OCI-LY7 (cell line): Measurements from ENCODE around the gene AP4B1. TPM values are rescaled to one million over a fixed set of nuclear protein-coding genes. Genes with fewer than 3 reads are reported as not detected.

Experiments
- BruUV-seq: library from RNA; stranded (reverse); fragments of 400-500 nt; replicated peaks from 2 replicates; lab custom pipeline; 2021; lab: Mats Ljungman, UMichigan
- CTCF ChIA-PET: fragments of 300-600 bp; sonication (Branson Sonifier 250); formaldehyde crosslinking; loops from one replicate; lab custom pipeline; 2022; ENCODE audit warnings: antibody characterized with exemption; ENCODE audit not compliant: unreplicated experiment; lab: Charles Lee
- POLR2A ChIA-PET: fragments of 300-600 bp; sonication (Branson Sonifier 250); formaldehyde crosslinking; loops from one replicate; lab custom pipeline; 2022; ENCODE audit warnings: antibody characterized with exemption; lab: Charles Lee
- DNase-seq: peaks from one replicate; pipeline ENCODE4 v3.0.0-alpha.2; 2015; ENCODE audit warnings: low spot score
- H2AFZ ChIP-seq: fragments of 200-600 bp; sonication (generic), shearing (Covaris generic); 2 replicates; pipeline ENCODE4 v1.6.1; 2014; ENCODE audit warnings: mild to moderate bottlenecking, antibody characterized with exemption, low read length, moderate library complexity
- H3K27ac ChIP-seq: fragments of 200-600 bp; sonication (generic); 2 replicates; pipeline ENCODE4 v1.5.1; 2014; ENCODE audit warnings: mixed run types, low read depth, mild to moderate bottlenecking, moderate library complexity, low read length, inconsistent platforms; ENCODE audit not compliant: poor library complexity, severe bottlenecking
- H3K36me3 ChIP-seq: fragments of 200-600 bp; sonication (generic); 2 replicates; pipeline ENCODE4 v1.6.1; 2014; ENCODE audit warnings: mild to moderate bottlenecking, antibody characterized with exemption, low read length, moderate library complexity, mixed read lengths; ENCODE audit not compliant: insufficient read depth
- H3K4me1 ChIP-seq: fragments of 200-600 bp; sonication (generic); 2 replicates; pipeline ENCODE4 v1.5.1; 2014; ENCODE audit warnings: mild to moderate bottlenecking, low read length; ENCODE audit not compliant: insufficient read depth, poor library complexity, severe bottlenecking
- H3K4me2 ChIP-seq: fragments of 200-600 bp; sonication (generic); 2 replicates; pipeline ENCODE4 v1.6.1; 2014; ENCODE audit warnings: mild to moderate bottlenecking, low read length
- H3K4me3 ChIP-seq: fragments of 200-600 bp; sonication (generic); 2 replicates; pipeline ENCODE4 v1.5.1; 2014; ENCODE audit warnings: mild to moderate bottlenecking, low read depth, low read length; ENCODE audit not compliant: poor library complexity, severe bottlenecking
- H3K79me2 ChIP-seq: fragments of 200-600 bp; sonication (generic); 2 replicates; pipeline ENCODE4 v1.6.1; 2016; ENCODE audit warnings: low read depth, mild to moderate bottlenecking, low read length, moderate library complexity, mixed read lengths; ENCODE audit not compliant: insufficient read depth
- H3K9me2 ChIP-seq: fragments of 200-600 bp; sonication (generic); 2 replicates; pipeline ENCODE4 v1.6.1; 2016; ENCODE audit warnings: mild to moderate bottlenecking, low read length, mixed read lengths; ENCODE audit not compliant: insufficient read depth
- H3K9me3 ChIP-seq: fragments of 200-600 bp; sonication (generic); 2 replicates; pipeline ENCODE4 v1.6.1; 2014; ENCODE audit warnings: mild to moderate bottlenecking, mixed run types, low read length, mixed read lengths
- H4K20me1 ChIP-seq: fragments of 200-600 bp; sonication (generic); 2 replicates; pipeline ENCODE4 v1.6.1; 2014; ENCODE audit warnings: mild to moderate bottlenecking, antibody characterized with exemption, low read length, moderate library complexity, mixed read lengths; ENCODE audit not compliant: insufficient read depth
- CTCF ChIP-seq: fragments of 200-600 bp; sonication (generic); conservative IDR thresholded peaks from 2 replicates; pipeline ENCODE4 v1.5.1; 2014; ENCODE audit warnings: mild to moderate bottlenecking, antibody characterized with exemption, low read length, moderate library complexity, mixed read lengths
- EZH2phosphoT487 ChIP-seq: fragments of 200-600 bp; sonication (generic); IDR thresholded peaks from 2 replicates; pipeline ENCODE4 v1.6.1; 2018; ENCODE audit warnings: low read depth, borderline replicate concordance, mild to moderate bottlenecking, mixed run types, antibody characterized with exemption, low read length, moderate library complexity, mixed read lengths
- intact Hi-C: fragments of 100-400 bp; cut with micrococcal nuclease; formaldehyde crosslinking; loops from one replicate; pipeline ENCODE4 v1.10.0; 2022; ENCODE audit not compliant: unreplicated experiment
- total RNA-seq, 2 experiments: library from RNA; depleted of rRNA in 1 of 2; stranded (reverse); fragments of >200 nt in 1 of 2; shearing (Covaris generic) in 1 of 2; gene quantifications; 2 replicates each; pipeline ENCODE4 v1.2.3, GENCODE V29; 2014 to 2022

Gene AP4B1
- total RNA-seq, 2 experiments from 2014 or later, result 40.5 to 45.3 TPM

DNA sequence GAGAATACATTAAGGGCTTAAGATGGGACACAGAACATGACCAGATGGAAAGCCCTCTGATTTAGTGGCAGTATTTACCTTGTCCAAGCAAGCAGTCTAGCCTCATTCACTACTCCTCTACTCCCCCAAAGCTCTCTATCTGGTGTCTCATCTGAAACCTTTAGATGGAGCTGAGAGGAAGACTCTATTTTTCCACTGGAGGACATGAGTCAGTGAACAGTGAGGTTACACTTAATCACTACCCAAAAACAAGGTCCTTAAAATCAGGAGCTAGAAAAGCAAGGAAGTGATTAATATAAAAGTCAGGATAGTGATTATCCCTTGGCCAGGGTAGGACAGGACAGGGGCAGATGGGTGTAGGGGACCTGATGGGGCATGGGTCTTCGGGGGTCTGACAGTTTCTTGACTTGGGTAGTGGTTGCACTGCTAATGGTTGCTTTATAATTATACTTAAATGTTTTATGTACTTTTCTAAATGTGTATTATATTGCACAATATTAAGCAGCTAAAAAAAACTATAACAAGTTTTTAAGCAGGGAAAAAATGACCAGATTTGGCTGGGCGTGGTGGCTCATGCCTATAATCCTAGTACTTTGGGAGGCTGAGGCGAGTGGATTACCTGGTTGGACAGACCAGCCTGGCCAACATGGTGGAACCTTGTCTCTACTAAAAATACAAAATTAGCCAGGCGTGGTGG, 36.1 kb downstream of the AP4B1 start:
- Histone ChIP-seq H2AFZ (no peak overlapping the region), H3K9me3 (no peaks in the 10 kb centered on the region), H3K79me2 (peaks cover 76% of the 10 kb centered on the region), H3K4me3 (peak overlapping the region; percentile 77), H4K20me1 (no peaks in the 10 kb centered on the region), H3K36me3 (peaks cover 49% of the 10 kb centered on the region), H3K9me2 (no peaks in the 10 kb centered on the region), H3K4me1 (peaks cover 47% of the 10 kb centered on the region), H3K4me2 (peak overlapping the region; percentile 78), H3K27ac (no peak overlapping the region)
- no peak for TF ChIP-seq EZH2phosphoT487
- BruUV-seq, result no TSS peak
- CTCF ChIA-PET, result interaction anchor here (1.7 to 2.5 kb wide), 2 partner anchors 9 to 12 kb away, joined by 4 to 10 read pairs; no protein-coding TSS in a partner anchor
- POLR2A ChIA-PET, result interaction anchor here (0.8 to 3.5 kb wide), 8 partner anchors 8 to 66 kb away, joined by 3 to 57 read pairs (median 4); no protein-coding TSS in a partner anchor
- no peak for DNase-seq
- intact Hi-C loops, result no loop called here

DNA sequence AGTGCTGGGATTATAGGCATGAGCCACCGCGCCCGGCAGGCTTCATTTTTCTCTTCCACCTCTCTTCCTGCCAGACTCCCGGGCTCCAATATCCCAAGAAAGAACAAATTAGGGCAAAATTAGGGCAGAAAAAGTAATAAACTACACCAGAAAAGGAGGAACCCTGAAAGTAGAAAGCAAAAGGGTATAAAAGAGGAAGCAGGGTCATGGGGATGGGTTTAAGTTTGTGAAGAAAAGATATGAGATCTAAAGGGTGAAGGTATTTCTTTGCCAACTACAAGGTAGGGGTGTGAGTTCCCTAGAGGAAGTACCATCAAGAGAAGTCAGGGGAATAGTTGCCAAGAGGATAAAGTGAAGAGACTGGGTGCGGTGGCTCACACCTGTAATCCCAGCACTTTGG, 43.0 kb downstream of the AP4B1 start:
- Histone ChIP-seq H3K9me3 (no peaks in the 10 kb centered on the region), H3K9me2 (no peaks in the 10 kb centered on the region), H3K4me3 (no peak overlapping the region), H3K79me2 (peaks cover 80% of the 10 kb centered on the region), H2AFZ (no peak overlapping the region), H3K4me2 (peak overlapping the region; percentile 79), H3K4me1 (peaks cover 66% of the 10 kb centered on the region), H3K27ac (peak overlapping the region; percentile 94), H4K20me1 (no peaks in the 10 kb centered on the region), H3K36me3 (peaks cover 58% of the 10 kb centered on the region)
- intact Hi-C loops, result no loop called here
- BruUV-seq, result no TSS peak
- ChIA-PET CTCF (no interaction called here), POLR2A (interaction anchor here (1.0 to 5.0 kb wide), 5 partner anchors 8 to 44 kb away, joined by 3 to 57 read pairs (median 3); no protein-coding TSS in a partner anchor)
- peak; percentile 39 for DNase-seq
- no peak for TF ChIP-seq EZH2phosphoT487
- TF ChIP-seq CTCF, result no peak

GRCh38 chr1:113860891-113861290, 43.7 kb downstream of the AP4B1 start:
- Histone ChIP-seq H2AFZ (0 out of 2 replicates have a peak overlapping the region, but pooled peaks have one; percentile 5), H3K4me2 (peak overlapping the region; percentile 79), H3K4me1 (peaks cover 70% of the 10 kb centered on the region), H3K4me3 (peak overlapping the region; percentile 58), H3K9me2 (no peaks in the 10 kb centered on the region), H3K27ac (peak overlapping the region; percentile 94), H4K20me1 (no peaks in the 10 kb centered on the region), H3K79me2 (peaks cover 75% of the 10 kb centered on the region), H3K36me3 (peaks cover 58% of the 10 kb centered on the region), H3K9me3 (no peaks in the 10 kb centered on the region)
- CTCF ChIA-PET, result interaction anchor here (0.8 kb wide), 1 partner anchor 9 kb away, joined by 4 read pairs; no protein-coding TSS in a partner anchor
- TF ChIP-seq EZH2phosphoT487, result no peak
- no TSS peak for BruUV-seq
- POLR2A ChIA-PET, result interaction anchor here (0.8 to 5.0 kb wide), 9 partner anchors 9 to 86 kb away, joined by 3 to 57 read pairs (median 5); partner anchors contain the start of gene AP4B1
- intact Hi-C loops, result no loop called here
- no peak for DNase-seq
